Activated CD4-positive, alpha-beta T cell treated with anti-CD3 and anti-CD28 coated beads for 1 hour (primary cell): ENCODE data around the gene IRAK2.

Experiments used
- DNase-seq: peaks from one replicate; pipeline ENCODE4 v3.0.0-alpha.2; 2020

Gene IRAK2

DNA sequence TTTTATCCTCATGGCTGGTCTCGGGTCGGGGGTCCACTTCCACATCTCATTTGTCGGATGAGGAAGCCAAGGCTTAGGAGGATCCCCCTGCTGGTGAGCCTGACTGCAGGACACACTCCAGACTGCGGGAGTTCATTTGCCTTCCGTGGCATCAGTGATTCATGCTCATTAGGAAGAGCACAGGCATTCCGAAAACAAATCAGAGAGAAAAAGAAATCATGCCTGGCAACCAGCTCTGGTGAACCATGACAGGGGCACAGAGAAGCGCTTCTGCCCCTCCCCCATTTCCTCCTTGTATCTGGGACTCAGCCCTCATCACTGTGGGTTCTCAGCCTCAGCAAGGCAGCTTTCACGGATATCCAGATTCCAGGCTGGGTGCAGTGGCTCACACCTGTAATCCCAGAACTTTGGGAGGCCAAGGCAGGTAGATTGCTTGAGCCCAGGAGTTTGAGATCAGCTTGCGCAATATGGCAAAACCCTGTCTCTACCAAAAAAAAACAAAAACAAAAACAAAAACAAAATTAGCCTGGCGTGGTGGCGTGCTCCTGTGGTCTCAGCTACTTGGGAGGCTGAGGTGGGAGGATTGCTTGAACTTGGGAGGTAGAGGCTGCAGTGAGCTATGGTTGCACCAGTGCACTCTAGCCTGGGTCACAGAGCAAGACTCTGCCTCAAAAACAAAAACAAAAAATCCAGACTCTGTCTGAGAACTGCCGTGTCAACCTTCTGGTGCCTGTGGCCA lies 28.4 kb downstream of the IRAK2 start:
- DNase-seq: peak; percentile 33

DNA sequence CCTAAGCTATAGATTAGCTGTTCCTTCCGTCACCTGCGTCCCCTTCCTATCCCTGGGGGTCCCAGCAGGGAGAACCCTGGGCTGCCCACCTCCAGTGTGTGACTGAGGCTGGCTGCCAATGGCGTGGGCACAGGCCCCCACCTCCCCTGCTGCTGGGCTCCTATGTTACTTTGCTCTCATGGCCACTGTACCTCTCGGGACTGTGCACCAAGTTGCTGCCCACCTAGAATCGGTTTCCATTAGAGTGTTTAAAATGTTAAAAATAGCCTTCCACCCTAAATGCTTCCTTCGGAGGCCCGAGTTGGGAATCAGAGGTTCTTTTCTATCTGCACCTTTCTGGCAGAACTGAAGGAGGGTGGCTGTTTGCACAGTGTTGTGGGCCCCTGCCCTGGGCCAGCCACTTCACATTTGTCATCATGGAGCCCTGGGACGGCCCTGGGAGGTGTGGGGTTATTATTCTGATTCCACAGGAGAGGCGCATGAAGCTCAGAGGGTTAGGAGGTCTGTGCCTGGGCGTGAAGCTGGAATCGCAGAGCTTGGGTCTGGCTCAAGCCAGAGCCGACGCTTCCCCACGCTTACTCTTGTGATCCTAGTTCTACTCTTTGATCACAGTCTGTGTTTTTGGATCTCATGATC lies 29.1 kb downstream of the IRAK2 start:
- no peak for DNase-seq

DNA sequence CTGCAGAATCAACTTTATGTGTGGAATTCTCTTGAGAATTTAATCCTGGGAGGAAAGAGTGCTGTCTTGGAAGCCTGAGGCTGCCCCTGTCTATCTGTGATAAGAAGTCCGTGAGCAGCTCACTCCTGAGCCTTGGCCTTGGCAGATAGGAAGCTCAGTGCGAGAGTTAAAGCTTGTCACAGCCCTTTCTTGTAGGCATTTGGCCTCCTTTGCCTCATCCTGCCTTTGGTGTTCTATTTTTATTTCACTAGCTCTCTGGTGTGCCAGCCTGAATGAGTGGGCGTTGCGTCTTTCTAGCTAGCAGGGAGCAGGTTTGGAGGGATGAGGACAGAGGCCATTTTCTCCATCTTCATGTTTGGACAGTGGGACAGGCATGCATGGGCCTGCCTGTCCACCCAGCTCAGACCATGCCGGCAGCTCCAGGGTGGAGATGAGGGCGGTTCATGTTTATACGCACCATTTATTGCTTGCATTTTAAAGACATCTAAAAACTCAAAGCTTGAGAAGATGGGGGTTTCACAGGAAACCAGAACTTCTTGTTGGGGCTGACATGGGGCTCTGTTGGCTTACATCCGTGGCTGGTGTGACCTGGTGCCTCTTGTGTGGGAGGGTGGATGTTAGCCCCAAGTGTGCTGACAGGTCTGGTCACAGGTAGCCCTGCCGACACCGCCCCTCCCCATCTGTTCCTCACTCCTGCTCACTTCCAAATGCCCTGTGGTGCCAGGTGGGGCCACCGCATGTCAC lies 29.8 kb downstream of the IRAK2 start:
- DNase-seq: peak; percentile 19

DNA sequence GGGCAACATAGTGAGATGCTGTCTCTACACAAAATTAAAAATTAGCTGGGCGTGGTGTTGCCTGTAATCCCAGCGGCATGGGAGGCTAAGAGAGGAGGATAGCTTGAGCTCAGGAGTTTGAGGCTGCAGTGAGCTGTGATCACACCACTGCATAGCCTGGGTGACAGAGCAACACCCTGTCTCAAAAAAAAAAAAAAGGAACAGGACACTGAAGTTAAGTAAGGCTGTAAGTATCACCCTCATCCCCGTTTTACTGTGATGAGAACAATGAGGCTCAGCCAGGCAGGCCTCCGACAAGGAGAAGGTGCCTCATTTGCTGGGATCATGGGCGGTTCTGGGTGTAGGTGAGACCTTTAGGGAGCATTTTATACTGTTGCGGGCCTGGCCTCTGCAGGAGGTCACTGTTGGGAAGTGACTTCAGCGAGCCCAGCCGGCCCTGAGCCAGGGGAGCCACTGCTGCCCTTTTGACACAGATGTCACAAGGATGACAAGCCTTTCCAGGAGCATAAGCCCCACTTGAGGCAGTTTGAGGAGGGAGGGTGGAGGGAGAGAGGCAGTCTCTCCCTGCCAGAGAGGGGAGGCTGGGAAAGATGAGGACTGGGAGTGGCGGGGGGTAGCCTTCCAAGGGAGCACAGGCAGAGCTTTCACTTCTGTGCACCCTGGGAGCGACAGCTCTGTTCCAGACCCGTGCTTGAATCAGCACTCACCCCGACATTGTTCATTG lies 30.8 kb downstream of the IRAK2 start:
- DNase-seq: no peak

DNA sequence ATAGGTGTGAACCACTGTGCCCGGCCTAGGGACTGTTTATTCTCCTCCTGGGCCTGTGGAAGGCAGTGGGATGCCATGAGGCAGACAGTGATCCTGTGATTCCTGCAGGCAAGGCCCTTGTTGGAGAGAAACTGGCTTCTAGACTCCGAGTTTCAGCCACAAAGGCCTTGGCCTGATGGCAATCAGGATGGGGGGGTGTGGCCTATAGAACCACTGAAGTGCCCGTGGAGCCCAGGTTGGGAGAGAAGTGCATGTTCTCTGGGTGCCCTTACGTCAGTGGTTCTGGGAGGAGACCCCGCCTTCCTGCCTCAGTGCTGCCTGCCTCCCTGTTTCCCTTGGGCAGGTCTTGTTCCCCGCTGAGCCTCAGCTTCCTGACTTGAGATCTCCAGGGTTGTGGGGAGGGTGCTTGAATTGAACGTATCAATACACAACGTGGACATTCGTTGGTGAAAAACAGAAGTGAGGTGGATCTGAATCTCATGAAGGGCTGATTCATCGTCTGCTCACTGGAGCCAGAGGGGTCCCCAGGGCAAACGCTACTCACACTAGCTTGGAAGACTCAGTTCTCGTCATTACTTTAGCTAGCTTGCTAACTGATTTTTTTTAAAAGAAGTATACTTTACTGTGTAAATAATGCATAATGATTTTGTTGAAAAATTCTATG lies 31.8 kb downstream of the IRAK2 start:
- no peak for DNase-seq

DNA sequence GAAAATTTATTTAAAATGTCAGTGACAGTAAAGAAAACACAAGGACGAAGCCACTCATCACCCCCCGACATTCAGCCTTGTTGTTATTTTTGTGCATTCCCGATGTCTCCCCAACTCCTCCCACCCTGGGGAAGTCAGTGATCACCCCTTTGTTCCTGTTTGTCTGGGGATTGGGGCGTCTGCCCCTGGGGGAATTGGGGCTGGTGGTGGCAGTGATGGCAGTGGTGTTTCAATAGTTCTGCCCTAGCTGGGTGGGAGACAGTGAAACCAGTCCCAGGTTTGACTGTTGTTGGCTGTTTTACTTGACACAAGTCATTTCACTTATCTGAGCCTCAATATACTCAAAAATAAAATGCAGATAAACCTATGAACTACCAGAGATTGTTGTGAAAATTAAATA lies 33.5 kb downstream of the IRAK2 start:
- DNase-seq: no peak

DNA sequence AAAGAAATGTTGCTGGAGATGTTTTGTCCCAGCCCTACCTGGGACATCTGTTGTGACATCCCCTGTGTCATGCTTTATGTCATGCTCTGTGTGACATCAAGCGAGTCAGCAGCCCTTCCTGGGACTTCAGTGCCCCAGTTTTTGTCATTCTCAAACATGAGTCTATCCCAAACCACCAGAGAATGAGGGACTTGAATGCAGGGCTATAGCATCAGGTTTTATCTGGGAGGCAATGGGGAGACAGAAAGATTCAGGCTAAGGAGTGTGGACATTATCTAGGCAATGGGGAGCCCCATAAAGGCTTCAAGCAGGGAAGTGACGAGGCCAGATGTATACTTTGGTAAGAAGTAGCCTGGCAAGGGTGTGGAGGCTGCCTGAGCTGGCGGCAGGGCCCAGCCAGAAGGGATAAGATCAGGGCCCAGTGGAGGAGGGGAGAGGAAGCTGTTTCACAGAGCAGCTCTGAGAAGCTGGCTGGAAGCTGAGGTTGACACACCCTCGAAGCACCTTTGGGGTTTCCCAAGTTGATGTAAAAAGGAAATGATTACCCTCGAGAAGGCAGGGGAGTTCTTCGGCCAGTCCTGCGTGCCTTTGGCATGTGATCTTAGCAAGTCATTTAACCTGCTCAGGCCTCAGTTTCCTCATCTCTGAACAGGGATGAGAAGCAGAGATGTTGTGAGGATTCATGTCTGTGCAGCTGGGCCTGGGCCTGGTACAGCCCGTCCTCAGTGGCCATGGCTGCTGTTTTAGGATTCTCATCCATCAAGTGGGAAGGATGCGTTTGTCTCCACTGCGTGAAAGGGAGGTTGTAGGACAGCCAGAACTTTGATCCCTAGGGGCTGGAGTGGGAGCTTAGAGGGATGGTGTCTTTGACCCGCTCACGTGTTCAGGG lies 34.3 kb downstream of the IRAK2 start:
- DNase-seq: peak; percentile 50

DNA sequence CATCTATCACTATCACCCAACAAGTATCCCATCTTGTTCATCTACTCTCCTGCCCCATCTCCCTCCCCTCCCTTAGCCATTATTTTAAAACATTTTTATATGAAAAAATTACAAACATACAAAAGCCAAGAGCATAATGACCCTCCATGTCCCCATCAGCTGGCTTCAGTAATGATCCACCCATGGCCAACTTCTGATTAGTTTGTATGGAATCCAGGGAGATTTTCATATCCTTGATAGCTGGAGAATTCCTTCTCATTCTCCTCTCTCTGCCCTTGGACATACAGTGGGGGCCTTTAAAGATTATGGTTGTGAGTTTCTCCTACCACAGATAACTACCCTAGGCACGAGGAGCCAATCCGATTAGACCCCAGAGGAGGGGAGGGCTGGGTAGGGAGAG lies 40.2 kb downstream of the IRAK2 start:
- no peak for DNase-seq

DNA sequence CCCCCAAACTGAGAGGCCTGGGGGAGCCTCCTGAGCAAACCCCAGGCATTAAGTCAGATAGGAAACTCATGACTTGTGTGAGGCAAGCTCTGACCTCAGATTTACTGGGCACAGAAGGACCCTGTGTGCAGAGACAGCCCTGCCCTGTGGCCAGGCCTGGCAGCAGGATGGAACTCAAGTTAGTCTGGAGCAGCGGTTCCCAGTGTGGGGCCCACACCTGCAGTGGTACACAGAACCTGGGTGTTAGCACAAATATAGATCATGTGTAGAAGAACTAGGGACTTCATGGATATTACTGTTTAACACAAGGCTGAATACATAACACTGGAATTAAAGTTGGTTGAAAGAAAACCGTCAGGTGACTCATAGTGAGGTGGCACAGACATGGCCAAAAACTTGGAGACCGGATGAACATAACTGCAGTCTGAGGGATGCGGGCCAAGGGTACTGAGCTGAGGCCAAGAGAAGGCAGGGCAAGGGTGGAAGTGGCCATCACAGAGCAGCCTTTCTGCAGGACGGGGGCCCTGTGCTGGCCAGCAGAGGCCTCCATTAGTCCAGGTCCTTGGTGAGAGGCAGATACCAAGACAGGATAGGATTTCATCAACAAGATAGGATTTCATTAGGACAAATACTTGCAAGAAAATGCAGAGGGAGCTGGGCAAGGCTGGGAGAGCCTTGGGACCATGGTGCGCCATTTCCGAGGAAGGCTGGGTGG lies 40.9 kb downstream of the IRAK2 start:
- DNase-seq: no peak

DNA sequence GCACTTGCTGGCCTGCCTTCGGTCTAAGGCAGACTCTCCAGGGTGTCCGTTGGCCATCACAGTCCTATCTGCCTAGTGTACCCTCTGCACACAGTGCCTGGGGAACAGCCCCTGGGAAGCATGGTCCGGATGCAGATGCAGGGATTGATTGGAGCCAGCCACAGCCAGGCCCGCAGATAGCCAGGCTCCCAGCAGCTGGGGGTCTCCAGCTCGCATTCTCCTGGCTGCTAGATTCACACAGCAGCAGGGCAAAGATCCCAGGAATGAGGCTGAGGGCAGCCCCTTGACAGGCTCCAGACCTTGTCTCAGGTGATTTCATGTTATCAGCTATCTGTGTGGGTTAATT lies 41.4 kb downstream of the IRAK2 start:
- no peak for DNase-seq

DNA sequence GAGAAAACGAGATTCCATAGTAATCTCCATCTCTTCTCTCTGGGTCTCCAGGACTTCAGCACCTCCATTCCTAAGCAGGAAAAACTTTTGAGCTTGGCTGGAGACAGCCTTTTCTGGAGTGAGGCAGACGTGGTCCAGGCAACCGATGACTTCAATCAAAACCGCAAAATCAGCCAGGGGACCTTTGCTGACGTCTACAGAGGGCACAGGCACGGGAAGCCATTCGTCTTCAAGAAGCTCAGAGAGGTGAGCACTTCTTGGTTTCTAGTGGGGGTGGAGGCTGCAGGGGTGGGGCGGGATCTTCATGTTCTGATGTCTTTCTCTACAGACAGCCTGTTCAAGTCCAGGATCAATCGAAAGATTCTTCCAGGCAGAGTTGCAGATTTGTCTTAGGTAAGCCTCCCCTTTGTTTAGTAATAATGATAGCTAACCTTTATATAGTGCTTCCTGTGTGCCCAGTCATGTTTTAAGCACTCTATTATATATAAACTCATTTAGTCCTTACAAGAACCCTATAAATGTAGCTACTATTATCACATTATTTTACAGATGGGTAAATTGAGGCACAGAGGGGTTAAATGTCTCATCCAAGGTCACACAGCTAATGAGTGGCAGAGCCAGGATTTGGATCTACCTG lies 48.6 kb downstream of the IRAK2 start:
- DNase-seq: no peak

DNA sequence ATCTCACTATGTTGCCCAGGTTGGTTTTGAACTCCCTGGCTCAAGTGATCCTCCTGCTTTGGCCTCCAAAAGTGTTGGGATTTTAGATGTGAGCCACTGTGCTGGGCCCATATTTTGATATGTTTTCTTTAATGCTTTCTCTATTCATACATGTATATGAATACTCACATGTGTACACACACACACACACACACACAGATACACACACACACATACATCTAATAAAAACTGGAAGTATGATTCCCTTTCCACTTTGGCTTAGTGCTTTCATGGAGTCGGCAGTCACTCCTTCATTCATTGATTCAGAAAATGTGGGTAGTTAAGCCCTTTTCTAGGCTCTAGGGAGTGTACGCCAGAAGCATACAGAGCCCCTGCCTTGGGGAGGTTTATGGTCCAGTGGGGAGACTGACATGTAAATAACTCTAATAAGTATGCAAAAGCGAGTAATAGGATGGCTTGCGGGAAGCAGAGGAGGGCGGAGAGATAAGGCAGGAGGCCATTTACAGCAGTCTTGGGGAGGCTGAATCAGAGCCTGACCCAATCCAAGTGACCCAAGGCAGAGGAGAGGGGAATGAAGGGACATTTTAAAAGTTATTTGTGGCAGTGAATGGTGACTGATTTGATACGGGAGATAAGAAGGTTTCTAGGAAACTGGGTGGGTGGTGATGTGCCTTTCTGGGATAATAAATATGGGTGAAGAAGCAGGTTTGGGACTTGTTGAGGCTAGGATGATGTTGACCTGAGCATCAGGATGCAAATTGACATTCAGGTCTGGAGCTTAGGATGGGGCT lies 51.1 kb downstream of the IRAK2 start:
- DNase-seq: no peak

DNA sequence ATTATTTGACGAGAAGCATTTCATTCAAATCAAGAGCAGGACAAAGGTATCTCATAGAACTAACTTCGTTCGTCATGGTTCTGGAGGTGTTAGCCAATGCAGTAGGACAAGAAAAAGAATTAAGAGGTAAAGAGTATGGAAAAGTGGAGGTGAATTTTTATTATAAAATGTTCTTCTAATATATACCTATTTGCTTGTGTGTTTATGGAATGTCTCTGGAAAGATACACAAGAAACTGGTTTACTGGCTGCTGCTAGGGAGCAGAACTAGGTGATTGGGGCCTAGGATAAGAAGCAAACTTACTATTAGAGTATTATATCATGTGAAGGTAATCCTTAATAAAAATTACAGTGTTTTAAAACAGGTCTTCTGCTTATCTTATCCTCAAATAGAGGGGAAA lies 52.6 kb downstream of the IRAK2 start:
- DNase-seq: no peak

DNA sequence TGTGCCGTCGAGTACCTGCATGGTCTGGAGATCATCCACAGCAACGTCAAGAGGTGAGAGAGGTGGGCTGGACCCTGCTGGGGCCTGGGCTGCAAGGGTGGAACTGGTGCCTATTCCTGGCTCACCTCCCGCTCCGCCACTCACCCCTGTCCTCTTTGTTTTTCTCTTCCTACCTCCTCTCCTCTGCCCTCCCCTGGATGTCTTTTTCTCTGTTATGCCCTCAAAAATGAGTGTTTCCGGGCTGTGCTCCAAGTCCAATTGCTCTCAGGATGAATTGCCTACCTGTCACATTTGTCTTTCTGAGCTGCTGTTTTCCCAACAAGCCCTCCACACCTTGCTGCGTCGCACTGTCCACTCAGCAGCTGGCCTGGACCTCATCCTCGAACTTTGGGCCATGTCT lies 55.0 kb downstream of the IRAK2 start:
- no peak for DNase-seq

DNA sequence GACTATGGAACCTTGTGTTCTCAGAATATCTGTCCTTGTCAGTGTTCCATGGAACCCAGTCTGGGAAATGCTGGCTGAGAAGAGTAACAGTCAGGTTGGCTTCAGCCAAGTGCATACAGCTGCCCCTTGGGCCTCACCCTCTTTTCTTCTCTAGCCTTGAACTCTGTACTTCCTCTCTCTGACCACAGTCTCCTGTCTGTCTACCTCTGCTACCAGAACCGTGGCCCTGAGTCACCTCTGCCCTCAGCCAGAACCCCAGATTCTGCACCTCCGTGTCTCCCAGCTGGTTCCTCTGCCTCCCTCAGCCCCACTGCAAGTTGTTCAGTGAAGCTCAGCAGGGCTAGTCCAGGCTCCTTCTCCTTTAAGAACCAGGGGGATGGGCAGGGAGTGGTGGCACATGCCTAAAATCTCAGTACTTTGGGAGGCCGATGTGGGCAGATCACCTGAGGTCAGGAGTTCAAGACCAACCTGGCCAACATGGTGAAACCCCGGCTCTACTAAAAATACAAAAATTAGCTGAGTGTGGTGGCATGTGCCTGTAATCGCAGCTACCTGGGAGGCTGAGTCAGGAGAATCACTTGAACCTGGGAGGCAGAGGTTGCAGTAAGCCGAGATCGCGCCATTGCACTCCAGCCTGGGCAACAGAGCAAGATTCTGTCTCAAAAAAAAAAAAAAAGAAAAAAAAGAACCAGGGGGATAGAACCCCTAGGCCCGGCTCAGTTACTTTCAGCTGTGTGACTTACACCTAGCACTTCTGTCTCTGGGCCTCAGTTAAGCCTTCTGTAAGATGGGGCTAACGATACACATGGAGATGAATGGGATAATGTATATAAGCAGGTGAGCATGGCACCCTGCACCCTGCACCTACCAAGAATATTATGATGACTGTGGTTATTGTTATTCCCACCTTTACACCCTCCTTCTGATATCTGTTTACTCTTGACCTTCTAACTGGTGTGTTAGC lies 59.2 kb downstream of the IRAK2 start:
- no peak for DNase-seq

DNA sequence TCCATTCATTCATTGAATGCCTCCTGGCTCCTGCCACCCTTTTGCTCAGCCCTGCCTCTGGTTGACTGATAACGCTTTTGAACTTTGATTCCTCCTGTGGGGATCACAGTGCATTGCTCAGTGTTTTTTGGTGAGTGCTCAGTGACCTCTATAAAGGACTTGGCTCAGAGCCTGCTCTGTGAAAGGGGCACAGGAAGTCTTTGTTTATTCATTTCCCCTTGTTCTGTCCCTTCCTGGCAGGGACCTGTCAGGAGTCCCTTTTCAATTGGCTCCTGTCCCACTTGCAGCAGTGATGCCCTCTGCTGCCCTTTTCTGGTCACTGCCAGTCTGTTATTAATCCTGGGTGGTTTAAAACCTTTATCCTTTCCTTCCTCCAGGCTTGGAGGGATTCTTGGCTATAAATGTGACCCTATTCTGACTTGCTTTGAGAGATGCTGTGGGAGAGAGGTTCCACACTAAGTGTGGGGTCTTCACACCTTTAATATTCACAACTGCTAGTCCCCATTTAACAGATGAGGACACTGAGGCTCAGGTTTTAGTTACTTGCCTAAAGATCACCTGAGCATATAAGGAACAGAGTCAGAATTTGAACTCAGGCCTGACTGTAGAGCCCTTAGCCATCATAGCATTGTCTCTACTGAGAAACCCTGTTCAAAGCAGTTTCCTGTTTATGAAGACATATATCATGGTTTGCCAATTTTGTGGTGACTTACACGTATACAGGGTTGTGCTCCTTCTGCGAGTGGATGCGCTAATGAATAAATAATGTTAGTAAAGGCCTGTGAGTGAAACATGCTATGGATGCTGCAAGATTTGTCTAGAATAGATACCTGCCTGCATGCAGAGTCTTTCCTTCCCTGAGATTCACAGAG lies 60.3 kb downstream of the IRAK2 start:
- DNase-seq: peak; percentile 47

DNA sequence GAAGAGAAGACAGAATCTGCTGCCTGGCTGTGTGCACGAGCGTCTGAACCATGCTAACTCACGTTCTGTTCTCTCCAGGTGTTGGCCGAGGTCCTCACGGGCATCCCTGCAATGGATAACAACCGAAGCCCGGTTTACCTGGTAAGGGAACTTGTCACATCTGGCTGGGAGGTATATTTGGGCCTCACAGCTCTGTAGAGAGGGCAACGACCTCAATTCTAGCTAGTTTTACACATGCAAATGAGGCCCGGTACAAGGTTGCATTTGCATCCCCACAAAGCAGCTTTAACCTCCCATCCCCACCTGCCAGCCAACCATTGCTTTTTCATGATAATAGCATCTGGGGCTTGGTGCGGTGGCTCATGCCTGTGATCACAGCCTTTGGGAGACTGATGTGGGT lies 61.6 kb downstream of the IRAK2 start:
- DNase-seq: no peak
